Activated naive CD4-positive, alpha-beta T cell treated with anti-CD3 and anti-CD28 coated beads for 36 hours (primary cell): ENCODE results near the gene PRR13. TPM values are rescaled to one million over a fixed set of nuclear protein-coding genes. Genes with fewer than 3 reads are reported as not detected.

Experiments
- CTCF ChIA-PET: fragments of 350-600 bp; sonication (Branson Sonifier 250); formaldehyde crosslinking; loops from one replicate; lab custom pipeline; 2021; ENCODE audit warnings: antibody characterized with exemption; lab: Charles Lee
- DNase-seq: peaks from one replicate; pipeline ENCODE4 v3.0.0-alpha.2; 2020
- H3K27ac Mint-ChIP-seq: one replicate; pipeline ENCODE4 v1.8.0; 2021; ENCODE audit warnings: mild to moderate bottlenecking, mixed read lengths
- H3K27me3 Mint-ChIP-seq: one replicate; pipeline ENCODE4 v1.8.0; 2021; ENCODE audit warnings: low read depth, mixed read lengths
- H3K36me3 Mint-ChIP-seq: one replicate; pipeline ENCODE4 v1.8.0; 2021; ENCODE audit warnings: low read depth, mixed read lengths
- H3K4me1 Mint-ChIP-seq: one replicate; pipeline ENCODE4 v1.8.0; 2021; ENCODE audit warnings: low read depth, mixed read lengths
- H3K4me3 Mint-ChIP-seq: one replicate; pipeline ENCODE4 v1.8.0; 2021; ENCODE audit warnings: mild to moderate bottlenecking, moderate library complexity, mixed read lengths
- H3K9me3 Mint-ChIP-seq: one replicate; pipeline ENCODE4 v1.8.0; 2021; ENCODE audit warnings: mixed read lengths
- intact Hi-C: fragments of 100-400 bp; cut with micrococcal nuclease; formaldehyde crosslinking; loops from one replicate; pipeline ENCODE4 v1.15.1; 2023
- total RNA-seq, 2 experiments: library from RNA; stranded (reverse); gene quantifications; one replicate each; pipeline ENCODE4 v1.2.3, GENCODE V29; 2021

PRR13 gene
- total RNA-seq, 2 experiments from 2014 or later = 207 to 216 TPM

DNA sequence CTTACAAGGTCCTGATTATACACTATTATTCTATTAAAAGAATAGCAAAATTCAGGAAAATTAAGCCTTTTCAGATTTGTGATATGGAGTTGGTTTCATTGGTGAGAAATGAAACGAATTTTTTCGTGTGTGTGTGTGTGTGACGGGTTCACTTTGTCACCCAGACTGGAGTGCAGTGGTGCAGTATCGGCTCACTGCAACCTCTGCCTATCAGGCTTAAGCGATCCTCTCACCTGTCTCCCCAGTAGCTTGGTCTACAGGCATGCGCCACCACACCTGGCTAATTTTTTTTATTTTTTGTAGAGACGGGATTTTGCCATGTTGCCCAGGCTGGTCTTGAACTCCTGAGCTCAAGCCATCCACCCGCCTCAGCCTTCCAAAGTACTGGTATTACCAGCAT lies 20.1 kb downstream of the PRR13 start:
- CTCF ChIA-PET = interaction anchor here (0.6 to 1.7 kb wide), 3 partner anchors 14 to 21 kb away, joined by 3 to 6 read pairs (median 5); no protein-coding TSS in a partner anchor
- peaks cover 81% of the 10 kb centered on the region for H3K36me3 Mint-ChIP-seq
- intact Hi-C loops = no loop called here
- H3K27me3 Mint-ChIP-seq = no peaks in the 10 kb centered on the region
- no peak overlapping the region for H3K4me3 Mint-ChIP-seq
- DNase-seq = no peak
- no peak overlapping the region for H3K27ac Mint-ChIP-seq
- peaks cover 47% of the 10 kb centered on the region for H3K4me1 Mint-ChIP-seq
- no peaks in the 10 kb centered on the region for H3K9me3 Mint-ChIP-seq

DNA sequence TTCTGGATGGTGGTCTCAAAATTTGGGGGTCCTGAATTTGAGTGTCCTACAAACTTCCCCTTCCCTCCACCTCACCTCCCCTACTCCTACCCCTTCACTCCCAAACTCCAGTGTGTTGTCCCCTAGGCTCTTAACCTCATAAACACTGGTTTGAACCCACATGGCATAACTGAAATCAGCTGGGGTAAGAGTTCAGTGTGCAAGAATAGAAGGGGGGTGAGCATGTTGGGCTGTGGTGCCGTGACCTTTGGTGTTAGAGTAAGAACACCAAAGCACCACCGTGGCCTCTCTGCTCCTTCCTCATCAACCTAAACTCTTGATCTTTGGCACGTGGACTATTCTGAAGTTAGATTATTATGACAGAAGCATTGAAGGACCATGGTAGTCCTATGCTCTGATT lies 21.4 kb downstream of the PRR13 start:
- Mint-ChIP-seq H3K36me3 (peaks cover 85% of the 10 kb centered on the region), H3K27ac (peak overlapping the region; percentile 43), H3K4me1 (peaks cover 45% of the 10 kb centered on the region), H3K4me3 (no peak overlapping the region), H3K9me3 (no peaks in the 10 kb centered on the region), H3K27me3 (no peaks in the 10 kb centered on the region)
- no peak for DNase-seq
- intact Hi-C loops = no loop called here
- CTCF ChIA-PET = no interaction called here

DNA sequence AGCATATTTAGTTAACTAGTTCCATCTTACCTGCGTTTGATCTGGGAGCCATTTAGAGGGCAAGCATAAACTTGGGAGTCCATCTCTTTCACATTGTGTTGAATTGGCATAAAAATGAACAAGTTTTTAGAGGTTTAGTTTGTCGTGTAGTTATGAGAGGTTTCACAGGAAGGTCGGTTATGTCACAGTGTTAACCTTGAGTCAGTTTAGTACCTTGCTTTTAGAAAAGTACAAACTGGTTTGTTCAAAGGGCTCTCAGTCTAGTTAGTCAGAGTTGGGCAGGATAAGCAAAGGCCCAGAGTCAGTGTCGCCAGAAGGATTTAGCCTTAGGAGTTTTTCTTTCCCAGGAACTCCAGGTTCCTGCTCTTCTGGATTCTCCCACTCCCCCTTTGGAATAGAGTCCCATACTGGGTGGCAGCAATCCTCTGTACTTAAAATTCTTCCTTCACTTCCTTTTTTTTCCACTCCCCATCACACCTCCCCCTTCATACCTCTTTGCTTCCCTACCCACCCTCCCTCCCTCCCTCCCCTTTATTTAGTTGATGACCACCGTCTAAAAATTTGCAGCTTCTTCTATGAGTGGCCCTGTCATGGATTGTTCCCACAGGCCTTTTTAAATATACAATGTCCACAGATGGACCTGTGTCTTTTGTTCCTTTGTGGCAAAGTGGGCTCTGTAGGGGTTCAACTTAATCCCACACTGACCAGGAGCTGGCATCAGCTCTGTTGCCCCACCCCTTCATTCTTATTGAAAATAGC lies 22.4 kb downstream of the PRR13 start:
- H3K27ac Mint-ChIP-seq = peak overlapping the region; percentile 11
- intact Hi-C loops = no loop called here
- H3K9me3 Mint-ChIP-seq = no peaks in the 10 kb centered on the region
- peaks cover 85% of the 10 kb centered on the region for H3K36me3 Mint-ChIP-seq
- peaks cover 42% of the 10 kb centered on the region for H3K4me1 Mint-ChIP-seq
- no peak for DNase-seq
- H3K27me3 Mint-ChIP-seq = no peaks in the 10 kb centered on the region
- no peak overlapping the region for H3K4me3 Mint-ChIP-seq
- CTCF ChIA-PET = interaction anchor here (1.0 to 1.5 kb wide), 4 partner anchors 10 to 112 kb away, joined by 3 to 8 read pairs (median 4); no protein-coding TSS in a partner anchor

DNA sequence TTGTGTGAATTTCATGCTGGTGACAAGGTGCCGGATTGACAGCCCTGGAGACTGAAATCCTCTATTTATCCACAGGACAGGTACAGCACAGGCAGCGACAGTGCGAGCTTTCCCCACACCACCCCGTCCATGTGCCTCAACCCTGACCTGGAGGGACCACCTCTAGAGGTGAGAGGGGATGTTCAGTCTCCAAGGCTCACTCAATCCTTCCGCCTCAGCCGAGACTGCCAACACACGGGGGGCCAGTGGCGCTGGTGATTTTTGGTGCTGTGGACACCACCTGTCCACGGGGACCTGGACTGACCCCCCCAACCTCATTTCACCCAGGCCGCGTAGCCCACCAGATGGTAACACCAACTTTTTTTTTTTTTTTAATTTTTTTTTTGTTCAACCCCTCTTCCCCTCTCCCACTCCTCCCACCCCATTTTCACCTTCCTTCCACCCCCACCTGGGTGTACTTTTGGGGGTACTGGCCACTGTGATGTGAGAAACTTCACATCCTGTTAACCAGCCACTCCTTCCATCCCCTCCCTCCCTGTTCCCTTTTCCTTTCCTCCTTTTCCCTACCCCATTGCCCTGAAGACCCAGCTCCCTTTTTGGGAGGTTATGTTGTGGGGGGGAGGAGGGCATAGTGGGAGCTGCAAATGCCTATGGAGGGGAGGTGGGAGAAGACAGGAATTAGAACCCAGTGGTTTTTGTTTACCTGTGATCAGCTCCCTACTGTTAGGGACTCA lies 23.3 kb downstream of the PRR13 start:
- peaks cover 79% of the 10 kb centered on the region for H3K36me3 Mint-ChIP-seq
- H3K27ac Mint-ChIP-seq = peak overlapping the region; percentile 65
- H3K4me1 Mint-ChIP-seq = peaks cover 37% of the 10 kb centered on the region
- no peak overlapping the region for H3K4me3 Mint-ChIP-seq
- no peak for DNase-seq
- intact Hi-C loops = no loop called here
- no peaks in the 10 kb centered on the region for H3K9me3 Mint-ChIP-seq
- H3K27me3 Mint-ChIP-seq = no peaks in the 10 kb centered on the region
- CTCF ChIA-PET = interaction anchor here (0.6 to 1.5 kb wide), 5 partner anchors 9 to 112 kb away, joined by 3 to 8 read pairs (median 4); no protein-coding TSS in a partner anchor

DNA sequence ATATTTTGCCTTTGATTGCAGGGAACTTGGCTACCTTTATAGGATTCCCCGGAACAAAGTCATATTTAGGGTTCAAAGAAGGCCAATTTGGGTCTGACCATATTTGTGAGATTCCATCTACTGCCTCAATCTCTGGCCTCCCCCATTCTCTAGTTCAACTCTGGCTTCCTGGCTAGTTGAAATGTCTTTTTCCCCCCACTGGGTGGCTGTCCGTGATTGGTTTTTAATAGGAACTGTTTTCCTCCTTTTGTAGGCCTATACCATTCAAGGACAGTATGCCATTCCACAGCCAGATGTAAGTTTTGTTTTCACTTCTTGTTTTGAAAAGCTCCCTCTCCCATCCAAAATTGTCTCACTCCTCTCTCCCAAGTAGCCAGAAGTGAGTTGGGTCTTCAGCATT lies 24.1 kb downstream of the PRR13 start:
- H3K4me3 Mint-ChIP-seq = no peak overlapping the region
- no peaks in the 10 kb centered on the region for H3K27me3 Mint-ChIP-seq
- intact Hi-C loops = no loop called here
- no peak overlapping the region for H3K27ac Mint-ChIP-seq
- peaks cover 32% of the 10 kb centered on the region for H3K4me1 Mint-ChIP-seq
- H3K36me3 Mint-ChIP-seq = peaks cover 76% of the 10 kb centered on the region
- no peaks in the 10 kb centered on the region for H3K9me3 Mint-ChIP-seq
- CTCF ChIA-PET = interaction anchor here (1.5 kb wide), 1 partner anchor 43 kb away, joined by 4 read pairs; no protein-coding TSS in a partner anchor
- no peak for DNase-seq

DNA sequence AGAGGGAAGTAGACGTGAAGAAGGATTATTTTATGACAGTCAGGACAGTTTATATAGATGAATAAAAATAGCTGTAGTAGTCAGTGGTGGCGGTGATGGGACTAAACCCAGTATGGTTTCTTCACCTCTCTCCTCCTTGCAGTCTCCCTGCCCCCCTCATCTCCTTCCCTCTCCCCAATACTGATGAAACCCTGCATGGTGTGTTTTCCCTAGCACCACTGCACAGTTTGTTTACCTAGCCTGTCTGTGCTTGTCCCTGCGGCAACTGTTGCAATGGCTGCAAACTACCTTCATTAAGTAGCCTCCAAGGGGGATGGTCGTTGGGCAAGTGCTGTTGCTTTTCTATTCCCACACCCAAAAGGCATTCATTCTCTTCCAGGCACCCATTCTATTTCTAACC lies 25.1 kb downstream of the PRR13 start:
- intact Hi-C loops = no loop called here
- no peaks in the 10 kb centered on the region for H3K27me3 Mint-ChIP-seq
- peaks cover 74% of the 10 kb centered on the region for H3K36me3 Mint-ChIP-seq
- no peaks in the 10 kb centered on the region for H3K9me3 Mint-ChIP-seq
- peak overlapping the region; percentile 50 for H3K27ac Mint-ChIP-seq
- CTCF ChIA-PET = interaction anchor here (1.1 kb wide), 1 partner anchor 9 kb away, joined by 5 read pairs; no protein-coding TSS in a partner anchor
- no peak for DNase-seq
- H3K4me1 Mint-ChIP-seq = peaks cover 32% of the 10 kb centered on the region
- H3K4me3 Mint-ChIP-seq = no peak overlapping the region

DNA sequence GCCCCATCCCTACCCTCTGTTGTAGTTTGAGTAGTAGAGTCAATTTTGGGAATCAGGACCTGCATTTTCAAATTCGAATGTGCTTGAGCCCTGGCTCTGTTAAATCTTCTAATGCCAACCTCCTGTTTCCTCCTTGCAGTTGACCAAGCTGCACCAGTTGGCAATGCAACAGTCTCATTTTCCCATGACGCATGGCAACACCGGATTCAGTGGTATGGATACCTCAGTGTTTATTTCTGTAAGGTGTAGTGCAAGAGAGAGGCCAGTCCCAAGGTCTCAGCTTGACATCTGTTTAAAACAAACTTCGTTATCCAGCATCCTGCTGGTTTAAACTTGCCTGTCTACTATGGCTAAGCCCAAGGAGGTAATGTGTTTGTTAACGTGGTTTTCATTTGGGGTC lies 25.5 kb downstream of the PRR13 start:
- no peak for DNase-seq
- H3K27me3 Mint-ChIP-seq = no peaks in the 10 kb centered on the region
- H3K36me3 Mint-ChIP-seq = peaks cover 75% of the 10 kb centered on the region
- peak overlapping the region; percentile 50 for H3K27ac Mint-ChIP-seq
- intact Hi-C loops = no loop called here
- CTCF ChIA-PET = interaction anchor here (1.1 kb wide), 1 partner anchor 8 kb away, joined by 5 read pairs; no protein-coding TSS in a partner anchor
- H3K4me1 Mint-ChIP-seq = peaks cover 36% of the 10 kb centered on the region
- no peaks in the 10 kb centered on the region for H3K9me3 Mint-ChIP-seq
- H3K4me3 Mint-ChIP-seq = no peak overlapping the region

DNA sequence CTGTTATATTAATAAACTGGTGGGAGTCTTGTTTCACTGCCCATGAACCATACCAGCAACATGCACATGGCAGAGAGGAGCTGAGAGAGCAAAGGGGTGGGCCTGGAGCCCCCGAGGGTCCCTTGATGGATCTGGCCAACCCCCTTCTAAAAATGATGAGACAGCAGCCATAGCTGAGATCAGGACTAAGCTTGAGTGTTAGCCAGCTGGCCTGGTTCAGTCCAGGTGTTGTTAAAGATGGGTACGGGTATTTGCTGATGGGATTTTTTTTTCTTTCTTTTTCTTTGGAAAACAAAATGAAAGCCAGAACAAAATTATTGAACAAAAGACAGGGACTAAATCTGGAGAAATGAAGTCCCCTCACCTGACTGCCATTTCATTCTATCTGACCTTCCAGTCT lies 26.3 kb downstream of the PRR13 start:
- intact Hi-C loops = no loop called here
- Mint-ChIP-seq H3K27ac (peak overlapping the region; percentile 74), H3K4me1 (peaks cover 39% of the 10 kb centered on the region), H3K4me3 (no peak overlapping the region), H3K27me3 (no peaks in the 10 kb centered on the region), H3K36me3 (peaks cover 73% of the 10 kb centered on the region), H3K9me3 (no peaks in the 10 kb centered on the region)
- DNase-seq = no peak
- CTCF ChIA-PET = interaction anchor here (1.1 kb wide), 1 partner anchor 123 kb away, joined by 3 read pairs; no protein-coding TSS in a partner anchor

DNA sequence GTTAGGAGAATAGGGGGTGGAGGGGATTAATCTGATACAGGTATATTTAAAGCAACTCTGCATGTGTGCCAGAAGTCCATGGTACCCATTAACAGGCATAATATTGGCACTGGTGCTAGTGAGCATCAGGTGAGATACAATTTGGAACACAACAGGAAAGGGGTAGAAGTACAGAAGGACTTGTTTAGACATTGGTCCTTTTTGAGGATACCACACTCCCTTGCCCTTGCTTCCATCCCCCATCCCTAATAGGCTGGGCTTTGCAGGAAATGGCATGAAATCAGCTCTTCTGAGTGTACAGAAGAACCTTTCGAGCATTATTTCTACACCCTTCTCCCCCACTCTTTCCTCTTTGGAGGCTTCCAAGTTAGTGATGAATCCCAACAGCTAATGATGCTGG lies 26.7 kb downstream of the PRR13 start:
- H3K4me1 Mint-ChIP-seq = peaks cover 40% of the 10 kb centered on the region
- intact Hi-C loops = no loop called here
- CTCF ChIA-PET = interaction anchor here (1.0 to 1.1 kb wide), 2 partner anchors 33 to 123 kb away, joined by 3 read pairs; partner anchors contain the start of gene TARBP2
- no peak overlapping the region for H3K4me3 Mint-ChIP-seq
- DNase-seq = no peak
- H3K36me3 Mint-ChIP-seq = peaks cover 71% of the 10 kb centered on the region
- H3K27ac Mint-ChIP-seq = peak overlapping the region; percentile 74
- no peaks in the 10 kb centered on the region for H3K27me3 Mint-ChIP-seq
- H3K9me3 Mint-ChIP-seq = no peaks in the 10 kb centered on the region

DNA sequence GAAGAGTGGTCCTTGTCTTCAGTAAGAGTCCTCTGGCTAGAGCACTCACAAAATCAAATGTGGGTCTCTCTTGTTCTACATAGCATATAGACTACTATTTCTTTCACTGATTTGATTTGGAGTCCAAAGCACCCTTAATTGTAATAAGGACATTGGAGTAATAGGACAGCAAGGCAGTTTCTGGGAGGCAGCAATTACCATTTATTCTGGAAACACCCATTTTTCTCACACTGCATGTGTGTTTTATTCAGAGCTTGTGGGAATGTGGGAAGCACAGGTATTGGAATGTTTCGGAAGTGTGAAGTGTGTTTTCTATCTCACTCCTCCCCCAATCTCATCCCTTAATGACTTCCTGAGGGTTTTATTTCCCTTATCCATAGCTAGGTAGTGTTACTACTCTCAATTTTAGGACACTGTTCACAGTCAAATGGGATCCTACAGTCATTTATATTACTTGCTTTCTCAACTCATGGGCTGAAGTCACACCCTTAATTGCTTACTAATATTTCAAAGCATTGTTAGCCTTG lies 30.6 kb downstream of the PRR13 start:
- H3K27ac Mint-ChIP-seq = peak overlapping the region; percentile 50
- H3K27me3 Mint-ChIP-seq = no peaks in the 10 kb centered on the region
- H3K36me3 Mint-ChIP-seq = peaks cover 68% of the 10 kb centered on the region
- DNase-seq = no peak
- intact Hi-C loops = no loop called here
- peaks cover 65% of the 10 kb centered on the region for H3K4me1 Mint-ChIP-seq
- no peaks in the 10 kb centered on the region for H3K9me3 Mint-ChIP-seq
- H3K4me3 Mint-ChIP-seq = no peak overlapping the region
- CTCF ChIA-PET = interaction anchor here (5.3 kb wide), 1 partner anchor 38 kb away, joined by 40 read pairs; no protein-coding TSS in a partner anchor

DNA sequence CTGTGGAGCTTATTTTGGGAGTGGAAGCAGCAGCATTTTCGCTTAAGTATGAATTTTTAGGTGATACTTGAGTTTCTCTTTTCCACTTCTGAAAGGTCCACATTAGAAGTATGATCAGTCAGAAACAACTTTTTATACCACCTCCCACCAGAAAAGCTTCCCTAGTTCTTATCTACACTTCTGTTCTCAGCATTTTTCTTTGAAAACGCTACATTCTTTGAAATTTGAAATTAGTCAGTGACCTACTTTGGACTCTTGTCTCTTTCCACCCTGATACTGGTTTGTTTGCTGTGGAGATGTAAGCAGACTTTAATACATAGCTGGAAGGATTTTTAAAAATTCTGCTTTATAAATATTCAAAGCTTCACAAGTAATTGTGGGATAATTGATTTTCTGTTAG lies 32.5 kb downstream of the PRR13 start:
- Mint-ChIP-seq H3K27me3 (no peaks in the 10 kb centered on the region), H3K36me3 (peaks cover 65% of the 10 kb centered on the region), H3K27ac (peak overlapping the region; percentile 64), H3K9me3 (no peaks in the 10 kb centered on the region), H3K4me1 (peaks cover 62% of the 10 kb centered on the region), H3K4me3 (no peak overlapping the region)
- CTCF ChIA-PET = interaction anchor here (0.5 to 5.3 kb wide), 8 partner anchors 8 to 152 kb away, joined by 3 to 40 read pairs (median 4); no protein-coding TSS in a partner anchor
- intact Hi-C loops = no loop called here
- no peak for DNase-seq

DNA sequence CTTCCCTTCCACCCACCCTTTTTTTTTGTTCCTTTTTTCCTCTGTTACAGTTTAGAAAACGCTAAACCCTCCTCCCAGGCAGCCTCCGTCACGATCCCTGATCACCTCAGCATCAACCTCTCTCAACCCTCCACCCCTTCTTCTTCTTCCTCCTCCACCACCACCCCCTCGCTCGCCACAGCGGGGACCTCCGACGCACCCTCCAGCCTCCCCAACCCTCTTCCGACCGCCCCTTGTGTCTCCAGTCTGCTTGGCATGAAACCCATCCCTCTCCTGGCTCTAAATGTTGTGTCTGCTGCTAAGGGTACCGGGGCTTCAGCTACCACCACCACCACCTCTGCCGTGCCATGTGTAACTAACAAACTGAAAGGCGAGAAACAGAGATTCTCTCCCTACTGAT lies 33.3 kb downstream of the PRR13 start:
- no peak for DNase-seq
- Mint-ChIP-seq H3K36me3 (peaks cover 68% of the 10 kb centered on the region), H3K27me3 (no peaks in the 10 kb centered on the region), H3K4me1 (peaks cover 62% of the 10 kb centered on the region), H3K4me3 (no peak overlapping the region), H3K27ac (peak overlapping the region; percentile 64), H3K9me3 (no peaks in the 10 kb centered on the region)
- intact Hi-C loops = no loop called here
- CTCF ChIA-PET = interaction anchor here (0.7 to 5.3 kb wide), 9 partner anchors 8 to 130 kb away, joined by 3 to 40 read pairs (median 6); no protein-coding TSS in a partner anchor
